ENCODE measurements around the gene CELSR3. TPM values are rescaled to one million over a fixed set of nuclear protein-coding genes. Genes with fewer than 3 reads are reported as not detected.

The CELSR3 gene
- total RNA-seq, 1 donor = 0.81 TPM

GRCh38 chr3:48679411-48680391 lies 17.0 kb upstream of the CELSR3 start:
- TF ChIP-seq, protein P1, sequence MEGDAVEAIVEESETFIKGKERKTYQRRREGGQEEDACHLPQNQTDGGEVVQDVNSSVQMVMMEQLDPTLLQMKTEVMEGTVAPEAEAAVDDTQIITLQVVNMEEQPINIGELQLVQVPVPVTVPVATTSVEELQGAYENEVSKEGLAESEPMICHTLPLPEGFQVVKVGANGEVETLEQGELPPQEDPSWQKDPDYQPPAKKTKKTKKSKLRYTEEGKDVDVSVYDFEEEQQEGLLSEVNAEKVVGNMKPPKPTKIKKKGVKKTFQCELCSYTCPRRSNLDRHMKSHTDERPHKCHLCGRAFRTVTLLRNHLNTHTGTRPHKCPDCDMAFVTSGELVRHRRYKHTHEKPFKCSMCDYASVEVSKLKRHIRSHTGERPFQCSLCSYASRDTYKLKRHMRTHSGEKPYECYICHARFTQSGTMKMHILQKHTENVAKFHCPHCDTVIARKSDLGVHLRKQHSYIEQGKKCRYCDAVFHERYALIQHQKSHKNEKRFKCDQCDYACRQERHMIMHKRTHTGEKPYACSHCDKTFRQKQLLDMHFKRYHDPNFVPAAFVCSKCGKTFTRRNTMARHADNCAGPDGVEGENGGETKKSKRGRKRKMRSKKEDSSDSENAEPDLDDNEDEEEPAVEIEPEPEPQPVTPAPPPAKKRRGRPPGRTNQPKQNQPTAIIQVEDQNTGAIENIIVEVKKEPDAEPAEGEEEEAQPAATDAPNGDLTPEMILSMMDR (IDR thresholded peaks at IDR 0.05; ENCODE audit: insufficient read depth, low read length) = no peak
- DNase-seq (ENCODE audit: low read depth) = no peak
- H3K4me3 ChIP-seq (ENCODE audit: low read depth, low read length) = no peak overlapping the region

GRCh38 chr3:48678566-48679380 lies 16.1 kb upstream of the CELSR3 start:
- DNase-seq (ENCODE audit: low read depth) = no peak
- TF ChIP-seq, protein P1 (IDR thresholded peaks at IDR 0.05; ENCODE audit: insufficient read depth, low read length) = no peak
- H3K4me3 ChIP-seq (ENCODE audit: low read depth, low read length) = no peak overlapping the region

- H3K4me3 ChIP-seq (ENCODE audit: low read depth, low read length) = no peak overlapping the region
- TF ChIP-seq, protein P1 (IDR thresholded peaks at IDR 0.05; ENCODE audit: insufficient read depth, low read length) = no peak
- DNase-seq (ENCODE audit: low read depth) = peak; percentile 15
Observed at GRCh38 chr3:48678056-48678455, 15.4 kb upstream of the CELSR3 start.

DNA sequence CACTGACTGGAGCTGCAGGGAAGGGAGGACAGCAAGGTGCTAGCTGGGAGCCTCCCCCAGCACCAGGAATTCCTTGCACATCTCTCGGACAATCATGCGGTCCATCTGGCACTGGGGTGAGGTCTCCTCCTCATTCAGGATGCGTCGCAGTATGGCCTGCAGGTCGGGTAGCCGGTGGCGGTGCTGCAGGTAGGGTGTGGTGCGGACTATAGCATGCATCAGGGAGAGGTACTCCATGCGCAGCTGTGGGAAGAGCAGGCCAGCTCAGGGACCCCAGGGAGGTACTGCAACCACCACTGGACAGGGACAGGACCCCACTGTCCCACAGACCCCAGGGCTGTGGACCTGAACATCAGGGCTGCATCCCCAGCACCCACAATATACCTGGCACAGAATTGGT lies 11.8 kb upstream of the CELSR3 start:
- H3K4me3 ChIP-seq (ENCODE audit: low read depth, low read length) = no peak overlapping the region
- TF ChIP-seq, protein P1 (IDR thresholded peaks at IDR 0.05; ENCODE audit: insufficient read depth, low read length) = no peak
- DNase-seq (ENCODE audit: low read depth) = no peak

- TF ChIP-seq, protein P1 (IDR thresholded peaks at IDR 0.05; ENCODE audit: insufficient read depth, low read length) = no peak
- no peak overlapping the region for H3K4me3 ChIP-seq (ENCODE audit: low read depth, low read length)
- DNase-seq (ENCODE audit: low read depth) = no peak
Observed at GRCh38 chr3:48672522-48672921, 9.8 kb upstream of the CELSR3 start.

DNA sequence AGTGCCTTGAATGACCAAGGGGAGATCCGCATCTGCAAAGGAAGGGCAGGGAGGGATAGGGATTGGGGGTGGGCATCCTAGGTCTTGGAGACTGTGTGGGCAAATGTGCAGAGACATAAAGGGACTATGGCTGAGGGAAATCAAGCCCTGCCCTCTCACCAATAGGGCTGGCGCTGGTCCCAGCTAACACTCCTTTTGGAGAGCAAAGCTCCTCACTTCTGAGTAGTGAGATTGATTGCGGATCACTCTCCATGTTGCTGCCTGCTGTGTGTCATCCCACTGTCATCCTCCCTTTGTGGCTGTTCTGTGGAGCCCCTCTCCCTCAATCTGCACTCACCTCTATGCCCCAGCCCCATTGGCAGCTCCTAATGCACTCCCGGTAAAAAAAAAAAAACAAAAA lies 2.2 kb upstream of the CELSR3 start:
- DNase-seq (ENCODE audit: low read depth) = no peak
- TF ChIP-seq, protein P1 (IDR thresholded peaks at IDR 0.05; ENCODE audit: insufficient read depth, low read length) = no peak

More for the DNA sequence above, 2.2 kb upstream of the CELSR3 start:
- no peak overlapping the region for H3K4me3 ChIP-seq (ENCODE audit: low read depth, low read length)
